SH-SY5Y (cell line): ENCODE data around the gene BOK.

Experiments
- GATA2 ChIP-seq: IDR thresholded peaks from 2 replicates; pipeline ENCODE4 v1.6.1; 2011; ENCODE audit warnings: mild to moderate bottlenecking, low read depth, low read length
- GATA3 ChIP-seq: IDR thresholded peaks from 2 replicates; pipeline ENCODE4 v1.6.1; 2011; ENCODE audit warnings: low read depth, mild to moderate bottlenecking, low read length, moderate library complexity

- TF ChIP-seq GATA2, result no peak
- TF ChIP-seq GATA3, result no peak
These were observed 53.8 kb downstream of the BOK start for GRCh38 chr2:241612156-241613016.
